HepG2 (cell line): ENCODE results near the gene SLC16A3. TPM values are rescaled to one million over a fixed set of nuclear protein-coding genes. Genes with fewer than 3 reads are reported as not detected.
A peak's percentile ranks its signal among the peaks of the same experiment; 100 is the strongest.

Experiments
- CBFB ChIP-seq: sonication (generic); formaldehyde crosslinking; IDR thresholded peaks from 2 replicates; pipeline ENCODE4 v1.4.0; 2020; ENCODE audit warnings: missing genetic modification reagents
- FOXA3 ChIP-seq: IDR thresholded peaks from 2 replicates; pipeline ENCODE4 v1.6.1; 2016; ENCODE audit warnings: missing genetic modification reagents, missing compliant biosample characterization
- HHEX ChIP-seq: IDR thresholded peaks from 2 replicates; pipeline ENCODE4 v1.6.1; 2016; ENCODE audit warnings: control low read depth
- HOXA3 ChIP-seq: sonication (generic); formaldehyde crosslinking; IDR thresholded peaks from 2 replicates; pipeline ENCODE4 v1.5.0; 2020; ENCODE audit warnings: missing genetic modification reagents
- IRX3 ChIP-seq: sonication (generic); formaldehyde crosslinking; IDR thresholded peaks from 2 replicates; pipeline ENCODE4 v1.8.1; 2023; ENCODE audit warnings: mild to moderate bottlenecking, low read depth, missing genetic modification reagents, borderline replicate concordance
- NRL ChIP-seq: sonication (generic); formaldehyde crosslinking; IDR thresholded peaks from 2 replicates; pipeline ENCODE4 v1.5.0; 2020; ENCODE audit warnings: missing genetic modification reagents, mild to moderate bottlenecking, moderate library complexity, borderline replicate concordance
- RFX5 ChIP-seq: IDR thresholded peaks from 2 replicates; pipeline ENCODE4 v1.6.1; 2011; ENCODE audit warnings: low read depth, low read length, improper control_type of control experiment
- SNAI1 ChIP-seq: sonication (generic); formaldehyde crosslinking; IDR thresholded peaks from 2 replicates; pipeline ENCODE4 v1.5.0; 2020; ENCODE audit warnings: mild to moderate bottlenecking, missing genetic modification reagents, borderline replicate concordance
- SNRNP70 ChIP-seq: fragments of 200-400 bp; formaldehyde crosslinking; IDR thresholded peaks from 2 replicates; pipeline ENCODE4 v1.6.1; 2017; ENCODE audit warnings: mild to moderate bottlenecking, low read depth, low read length, moderate library complexity
- SYNCRIP ChIP-seq: fragments of 200-400 bp; formaldehyde crosslinking; IDR thresholded peaks from 2 replicates; pipeline ENCODE4 v1.6.1; 2018; ENCODE audit warnings: mild to moderate bottlenecking, low read depth, low read length; ENCODE audit not compliant: insufficient read depth
- TGIF2 ChIP-seq: IDR thresholded peaks from 2 replicates; pipeline ENCODE4 v1.6.1; 2016; ENCODE audit warnings: control low read depth, missing compliant biosample characterization
- ZKSCAN5 ChIP-seq: sonication (generic); formaldehyde crosslinking; IDR thresholded peaks from 2 replicates; pipeline ENCODE4 v1.5.1; 2020; ENCODE audit warnings: mild to moderate bottlenecking, missing genetic modification reagents
- ZNF563 ChIP-seq: sonication (generic); formaldehyde crosslinking; IDR thresholded peaks from 2 replicates; pipeline ENCODE4 v1.8.0; 2022; ENCODE audit warnings: mild to moderate bottlenecking, moderate library complexity, missing genetic modification reagents
- ZNF567 ChIP-seq: sonication (generic); formaldehyde crosslinking; IDR thresholded peaks from 2 replicates; pipeline ENCODE4 v1.8.1; 2023; ENCODE audit warnings: mild to moderate bottlenecking, missing genetic modification reagents, borderline replicate concordance
- ZNF777 ChIP-seq: sonication (generic); formaldehyde crosslinking; IDR thresholded peaks from 2 replicates; pipeline ENCODE4 v1.4.0; 2020; ENCODE audit warnings: missing genetic modification reagents
- ZSCAN25 ChIP-seq: sonication (generic); formaldehyde crosslinking; IDR thresholded peaks from 2 replicates; pipeline ENCODE4 v1.8.0; 2022; ENCODE audit warnings: mild to moderate bottlenecking, missing genetic modification reagents
- polyA plus RNA-seq, 8 experiments: library from polyadenylated mRNA; depleted of rRNA in 3 of 8; stranded (reverse) in 7 of 8; unstranded in 1 of 8; fragments of >200 nt; fragmentation: Illumina TruSeq in 4 of 8; extraction: Trizol in 4 of 8; gene quantifications; 2 replicates each; pipeline versions ENCODE4 v1.2.1 to v1.2.3, GENCODE V29; 2011 to 2016; ENCODE audit warnings: low read depth in 4 of 8, missing spikeins in 1 of 8, mixed read lengths in 1 of 8; ENCODE audit not compliant: insufficient read depth in 1 of 8
- total RNA-seq, 5 experiments: library from RNA; depleted of rRNA; stranded (reverse); fragments of >200 nt; fragmentation: Illumina TruSeq; extraction: Trizol; gene quantifications; 2 replicates each; pipeline ENCODE4 v1.2.3, GENCODE V29; 2016; ENCODE audit warnings: low read depth in 1 of 5
- TF ChIP-seq, protein P1 (sequence below): sonication (generic); formaldehyde crosslinking; IDR thresholded peaks from 2 replicates; pipeline ENCODE4 v1.8.0; 2022; ENCODE audit warnings: low read depth, missing genetic modification reagents
- TF ChIP-seq, protein P2 (sequence below): IDR thresholded peaks from 2 replicates; pipeline ENCODE4 v1.6.1; 2016; ENCODE audit warnings: control low read depth
- TF ChIP-seq, protein P3 (sequence below): sonication (generic); formaldehyde crosslinking; conservative IDR thresholded peaks from 2 replicates; pipeline ENCODE4 v1.5.0; 2020; ENCODE audit warnings: missing genetic modification reagents
- TF ChIP-seq, protein P4 (sequence below): IDR thresholded peaks from 2 replicates; pipeline ENCODE4 v1.6.1; 2016; ENCODE audit warnings: missing compliant biosample characterization, missing genetic modification reagents, borderline replicate concordance
- TF ChIP-seq, protein P5 (sequence below): sonication (generic); formaldehyde crosslinking; IDR thresholded peaks from 2 replicates; pipeline ENCODE4 v1.9.0; 2021; ENCODE audit warnings: missing genetic modification reagents, mild to moderate bottlenecking, borderline replicate concordance
- TF ChIP-seq, protein P6 (sequence below): sonication (generic); formaldehyde crosslinking; IDR thresholded peaks from 2 replicates; pipeline ENCODE4 v1.8.0; 2022; ENCODE audit warnings: missing genetic modification reagents, low read depth, mild to moderate bottlenecking, borderline replicate concordance

SLC16A3 gene
- total and polyA plus RNA-seq, 2 of the 13 experiments (the other 11 are each of a cell fraction or from before 2014, with no cell fraction given): 242 to 349 TPM

DNA sequence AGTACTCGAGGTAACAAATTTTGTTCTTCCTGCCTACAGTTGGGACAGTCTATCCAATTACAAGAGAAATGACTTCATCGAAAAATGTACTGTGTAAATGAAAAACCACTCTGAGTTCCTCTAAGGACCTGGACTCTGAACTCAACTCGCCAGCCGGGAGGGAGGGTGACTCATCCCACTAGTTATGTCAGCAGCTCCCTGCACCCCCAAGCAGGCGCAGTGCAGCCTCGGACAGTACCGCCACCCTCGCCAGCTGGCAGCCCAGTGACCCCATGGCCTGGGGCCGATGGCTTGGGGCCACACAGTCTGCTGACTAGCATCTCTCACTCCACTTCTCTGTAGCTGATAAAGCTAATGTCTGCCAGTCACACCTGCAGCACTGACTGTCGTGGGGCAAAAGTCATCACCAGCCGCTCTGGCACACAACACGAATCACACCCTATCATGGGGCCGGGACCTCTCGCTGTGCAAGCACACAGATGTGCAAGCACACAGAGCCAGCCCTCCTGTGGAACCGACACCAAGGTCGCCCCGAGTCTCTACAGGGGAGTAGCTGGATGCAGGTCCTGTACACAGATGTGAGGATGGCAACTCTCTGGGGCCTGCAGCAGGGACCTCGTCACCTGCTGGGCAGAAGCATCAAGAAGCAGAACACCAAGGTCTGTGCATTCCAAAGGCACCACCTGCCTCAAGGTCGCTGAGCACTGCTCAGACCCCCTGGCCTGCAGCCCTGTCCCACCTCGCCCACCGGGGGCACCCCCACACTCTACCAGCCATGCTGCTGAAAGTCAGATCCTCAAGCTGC, 38.9 kb downstream of the SLC16A3 start (continued):
- TF ChIP-seq, protein P1, sequence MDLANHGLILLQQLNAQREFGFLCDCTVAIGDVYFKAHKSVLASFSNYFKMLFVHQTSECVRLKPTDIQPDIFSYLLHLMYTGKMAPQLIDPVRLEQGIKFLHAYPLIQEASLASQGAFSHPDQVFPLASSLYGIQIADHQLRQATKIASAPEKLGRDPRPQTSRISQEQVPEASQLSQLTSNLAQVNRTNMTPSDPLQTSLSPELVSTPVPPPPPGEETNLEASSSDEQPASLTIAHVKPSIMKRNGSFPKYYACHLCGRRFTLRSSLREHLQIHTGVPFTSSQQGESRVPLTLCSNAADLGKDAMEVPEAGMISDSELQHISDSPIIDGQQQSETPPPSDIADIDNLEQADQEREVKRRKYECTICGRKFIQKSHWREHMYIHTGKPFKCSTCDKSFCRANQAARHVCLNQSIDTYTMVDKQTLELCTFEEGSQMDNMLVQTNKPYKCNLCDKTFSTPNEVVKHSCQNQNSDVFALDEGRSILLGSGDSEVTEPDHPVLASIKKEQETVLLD (CRISPR knock-in tag): 0 out of 2 replicates have a peak, but pooled peaks have one; percentile 30
- peak; percentile 25; the same call in 1 of the 2 replicates for TF ChIP-seq HHEX (CRISPR knock-in tag)
- TF ChIP-seq, protein P2, sequence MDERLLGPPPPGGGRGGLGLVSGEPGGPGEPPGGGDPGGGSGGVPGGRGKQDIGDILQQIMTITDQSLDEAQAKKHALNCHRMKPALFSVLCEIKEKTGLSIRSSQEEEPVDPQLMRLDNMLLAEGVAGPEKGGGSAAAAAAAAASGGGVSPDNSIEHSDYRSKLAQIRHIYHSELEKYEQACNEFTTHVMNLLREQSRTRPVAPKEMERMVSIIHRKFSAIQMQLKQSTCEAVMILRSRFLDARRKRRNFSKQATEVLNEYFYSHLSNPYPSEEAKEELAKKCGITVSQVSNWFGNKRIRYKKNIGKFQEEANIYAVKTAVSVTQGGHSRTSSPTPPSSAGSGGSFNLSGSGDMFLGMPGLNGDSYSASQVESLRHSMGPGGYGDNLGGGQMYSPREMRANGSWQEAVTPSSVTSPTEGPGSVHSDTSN (CRISPR knock-in tag): no peak
- no peak for TF ChIP-seq SYNCRIP
- TF ChIP-seq CBFB (CRISPR knock-in tag): peak; percentile 72; the same call in 1 of the 2 replicates
- TF ChIP-seq, protein P3, sequence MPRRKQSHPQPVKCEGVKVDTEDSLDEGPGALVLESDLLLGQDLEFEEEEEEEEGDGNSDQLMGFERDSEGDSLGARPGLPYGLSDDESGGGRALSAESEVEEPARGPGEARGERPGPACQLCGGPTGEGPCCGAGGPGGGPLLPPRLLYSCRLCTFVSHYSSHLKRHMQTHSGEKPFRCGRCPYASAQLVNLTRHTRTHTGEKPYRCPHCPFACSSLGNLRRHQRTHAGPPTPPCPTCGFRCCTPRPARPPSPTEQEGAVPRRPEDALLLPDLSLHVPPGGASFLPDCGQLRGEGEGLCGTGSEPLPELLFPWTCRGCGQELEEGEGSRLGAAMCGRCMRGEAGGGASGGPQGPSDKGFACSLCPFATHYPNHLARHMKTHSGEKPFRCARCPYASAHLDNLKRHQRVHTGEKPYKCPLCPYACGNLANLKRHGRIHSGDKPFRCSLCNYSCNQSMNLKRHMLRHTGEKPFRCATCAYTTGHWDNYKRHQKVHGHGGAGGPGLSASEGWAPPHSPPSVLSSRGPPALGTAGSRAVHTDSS (CRISPR knock-in tag): no peak; the same call in 1 of the 2 replicates
- peak; percentile 83 for TF ChIP-seq FOXA3 (CRISPR knock-in tag)
- TF ChIP-seq ZNF567 (CRISPR knock-in tag): peak; percentile 67
- no peak for TF ChIP-seq ZKSCAN5 (CRISPR knock-in tag)
- TF ChIP-seq, protein P4, sequence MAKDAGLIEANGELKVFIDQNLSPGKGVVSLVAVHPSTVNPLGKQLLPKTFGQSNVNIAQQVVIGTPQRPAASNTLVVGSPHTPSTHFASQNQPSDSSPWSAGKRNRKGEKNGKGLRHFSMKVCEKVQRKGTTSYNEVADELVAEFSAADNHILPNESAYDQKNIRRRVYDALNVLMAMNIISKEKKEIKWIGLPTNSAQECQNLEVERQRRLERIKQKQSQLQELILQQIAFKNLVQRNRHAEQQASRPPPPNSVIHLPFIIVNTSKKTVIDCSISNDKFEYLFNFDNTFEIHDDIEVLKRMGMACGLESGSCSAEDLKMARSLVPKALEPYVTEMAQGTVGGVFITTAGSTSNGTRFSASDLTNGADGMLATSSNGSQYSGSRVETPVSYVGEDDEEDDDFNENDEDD (CRISPR knock-in tag): peak; percentile 68; the same call in 1 of the 2 replicates
- TF ChIP-seq SNRNP70: no peak
- TF ChIP-seq IRX3 (CRISPR knock-in tag): no peak
- TF ChIP-seq HOXA3: peak; percentile 96
- TF ChIP-seq TGIF2 (CRISPR knock-in tag): peak; percentile 97
- peak; percentile 63; the same call in 1 of the 2 replicates for TF ChIP-seq ZNF563 (CRISPR knock-in tag)
- TF ChIP-seq, protein P5, sequence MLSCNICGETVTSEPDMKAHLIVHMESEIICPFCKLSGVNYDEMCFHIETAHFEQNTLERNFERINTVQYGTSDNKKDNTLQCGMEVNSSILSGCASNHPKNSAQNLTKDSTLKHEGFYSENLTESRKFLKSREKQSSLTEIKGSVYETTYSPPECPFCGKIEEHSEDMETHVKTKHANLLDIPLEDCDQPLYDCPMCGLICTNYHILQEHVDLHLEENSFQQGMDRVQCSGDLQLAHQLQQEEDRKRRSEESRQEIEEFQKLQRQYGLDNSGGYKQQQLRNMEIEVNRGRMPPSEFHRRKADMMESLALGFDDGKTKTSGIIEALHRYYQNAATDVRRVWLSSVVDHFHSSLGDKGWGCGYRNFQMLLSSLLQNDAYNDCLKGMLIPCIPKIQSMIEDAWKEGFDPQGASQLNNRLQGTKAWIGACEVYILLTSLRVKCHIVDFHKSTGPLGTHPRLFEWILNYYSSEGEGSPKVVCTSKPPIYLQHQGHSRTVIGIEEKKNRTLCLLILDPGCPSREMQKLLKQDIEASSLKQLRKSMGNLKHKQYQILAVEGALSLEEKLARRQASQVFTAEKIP (CRISPR knock-in tag): no peak
- no peak for TF ChIP-seq RFX5
- TF ChIP-seq SNAI1: peak; percentile 50; the same call in 1 of the 2 replicates
- TF ChIP-seq, protein P6, sequence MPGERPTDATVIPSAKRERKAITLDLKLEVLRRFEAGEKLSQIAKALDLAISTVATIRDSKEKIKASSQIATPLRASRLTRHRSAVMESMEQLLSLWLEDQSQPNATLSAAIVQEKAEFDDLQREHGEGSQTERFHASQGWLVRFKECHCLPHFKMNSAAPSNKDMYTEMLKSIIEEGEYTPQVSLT: no peak
- 0 out of 2 replicates have a peak, but pooled peaks have one; percentile 63 for TF ChIP-seq NRL (CRISPR knock-in tag)
- TF ChIP-seq ZNF777 (CRISPR knock-in tag): peak; percentile 46; the same call in 1 of the 2 replicates
- TF ChIP-seq ZSCAN25: peak; percentile 95
